ENCODE results near the gene VTN. TPM values are rescaled to one million over a fixed set of nuclear protein-coding genes. Genes with fewer than 3 reads are reported as not detected.

Gene VTN
- total and polyA plus RNA-seq, 11 donors = 16.9 to 120 (median 65.3) TPM

GRCh38 chr17:28334171-28334570 lies 35.9 kb downstream of the VTN start:
- ATAC-seq = no peak

GRCh38 chr17:28333083-28333746 lies 36.9 kb downstream of the VTN start:
- ATAC-seq (no peak), DNase-seq (no peak)
- WGBS, 4 donors = 64 to 71% (median 70%) methylated on average over 1 of the region's 1 CpG
- Histone ChIP-seq H3K36me3 (peaks cover 0 to 45% (median 37%) of the 10 kb centered on the region in 9 donors), H3K4me1 (peaks cover 0 to 42% (median 35%) of the 10 kb centered on the region in 12 donors), H3K9me3 (no peaks in the 10 kb centered on the region), H3K27ac (peak overlapping the region in 1 of 12 donors; percentile 99), H3K4me3 (no peak overlapping the region), H3K27me3 (no peaks in the 10 kb centered on the region)
- intact Hi-C loops (cut with DNase I) = loop anchor here in 2 of 10 donors (10.0 kb wide), 2 partner anchors 612 to 622 kb away; partner anchors contain the start of gene PHF12 (in 1 of the 2)
- TF ChIP-seq CTCF (IDR thresholded peaks at IDR 0.05) = no peak
- no peak for TF ChIP-seq POLR2A (IDR thresholded peaks at IDR 0.05)

More at GRCh38 chr17:28334171-28334570, 35.9 kb downstream of the VTN start:
- Histone ChIP-seq H3K4me3 (peak overlapping the region in 11 of 12 donors; percentile 63 to 99 (median 91)), H3K9me3 (no peaks in the 10 kb centered on the region), H3K27ac (peak overlapping the region in 4 of 12 donors; percentile 80 to 99 (median 98)), H3K27me3 (no peaks in the 10 kb centered on the region), H3K4me1 (peaks cover 0 to 50% (median 43%) of the 10 kb centered on the region in 12 donors), H3K36me3 (peaks cover 0 to 36% (median 27%) of the 10 kb centered on the region in 9 donors)
- no peak for DNase-seq
- 43 to 61% (median 53%) methylated on average over 6 of the region's 6 CpGs for WGBS, 4 donors
- TF ChIP-seq CTCF (IDR thresholded peaks at IDR 0.05) (no peak), POLR2A (IDR thresholded peaks at IDR 0.05) (no peak)
- intact Hi-C loops (cut with DNase I) = loop anchor here in 3 of 10 donors (2.0 to 10.0 kb wide), 3 partner anchors 23 to 621 kb away; partner anchors contain the start of genes PHF12 (in 1 of the 3) and POLDIP2 (in 1 of the 3)

DNA sequence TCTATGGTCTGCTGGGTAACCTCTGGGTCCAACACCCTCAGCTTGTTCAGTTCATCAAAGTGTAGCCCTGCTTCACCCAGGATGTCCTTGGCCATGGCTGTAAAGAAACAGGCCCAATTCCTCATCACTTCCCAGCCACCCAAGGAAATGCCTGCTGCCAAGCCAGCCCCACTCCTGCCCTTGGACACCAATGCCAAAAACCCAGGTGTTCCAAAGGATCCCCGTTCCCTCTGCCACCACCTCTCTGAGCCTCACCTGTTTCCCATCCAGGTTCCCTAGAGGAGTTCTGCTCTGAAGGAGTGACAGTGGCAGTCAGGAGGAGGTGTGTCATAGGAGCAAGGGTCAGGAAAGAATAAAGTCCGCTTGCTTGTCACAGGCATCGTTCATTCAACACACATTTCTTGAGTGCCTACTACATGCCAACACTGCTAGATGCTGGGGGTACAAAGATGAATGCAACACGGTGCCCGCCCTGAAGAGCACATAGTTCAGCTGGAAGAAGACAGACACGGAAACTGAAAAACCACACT lies 38.2 kb downstream of the VTN start:
- Histone ChIP-seq H3K4me1 (peaks cover 0 to 30% (median 22%) of the 10 kb centered on the region in 12 donors), H3K36me3 (peaks cover 0 to 58% (median 49%) of the 10 kb centered on the region in 9 donors), H3K27me3 (no peaks in the 10 kb centered on the region), H3K9me3 (no peaks in the 10 kb centered on the region), H3K27ac (no peak overlapping the region), H3K4me3 (no peak overlapping the region)
- ATAC-seq = no peak
- WGBS, 4 donors = 85 to 92% (median 91%) methylated on average over 6 of the region's 6 CpGs
- no peak for DNase-seq
- no peak for TF ChIP-seq CTCF (IDR thresholded peaks at IDR 0.05)
- no peak for TF ChIP-seq POLR2A (IDR thresholded peaks at IDR 0.05)
- intact Hi-C loops (cut with DNase I) = loop anchor here in 2 of 10 donors (10.0 kb wide), 2 partner anchors 613 to 623 kb away; partner anchors contain the start of gene PHF12 (in 1 of the 2)

GRCh38 chr17:28330671-28331070 lies 39.4 kb downstream of the VTN start:
- Histone ChIP-seq H3K4me3 (no peak overlapping the region), H3K4me1 (peaks cover 0 to 20% (median 15%) of the 10 kb centered on the region in 12 donors), H3K36me3 (peaks cover 0 to 61% (median 51%) of the 10 kb centered on the region in 9 donors), H3K9me3 (no peaks in the 10 kb centered on the region), H3K27ac (no peak overlapping the region), H3K27me3 (no peaks in the 10 kb centered on the region)
- 89 to 97% (median 92%) methylated on average over 3 to 5 of the region's 5 CpGs for WGBS, 4 donors
- TF ChIP-seq CTCF (IDR thresholded peaks at IDR 0.05) = no peak
- TF ChIP-seq POLR2A (IDR thresholded peaks at IDR 0.05) = no peak
- no peak for DNase-seq
- ATAC-seq = no peak
- intact Hi-C loops (cut with DNase I) = loop anchor here in 2 of 10 donors (10.0 kb wide), 2 partner anchors 614 to 624 kb away; partner anchors contain the start of gene PHF12 (in 1 of the 2)
